ENCODE data around the gene TBC1D1.

TBC1D1 gene

GRCh38 chr4:38086849-38087226 is 196.0 kb downstream of the TBC1D1 start:
- Mint-ChIP-seq H3K27me3 (ENCODE audit: low read depth) (no peaks in the 10 kb centered on the region), H3K4me3 (no peak overlapping the region), H3K9me3 (no peaks in the 10 kb centered on the region), H3K36me3 (ENCODE audit: low read depth) (peaks cover 24% of the 10 kb centered on the region), H3K4me1 (ENCODE audit: low read depth) (peaks cover 13% of the 10 kb centered on the region), H3K27ac (no peak overlapping the region)

GRCh38 chr4:38088321-38088720 is 197.4 kb downstream of the TBC1D1 start:
- Mint-ChIP-seq H3K4me1 (ENCODE audit: low read depth) (peaks cover 15% of the 10 kb centered on the region), H3K4me3 (no peak overlapping the region), H3K27me3 (ENCODE audit: low read depth) (no peaks in the 10 kb centered on the region), H3K27ac (no peak overlapping the region), H3K9me3 (no peaks in the 10 kb centered on the region), H3K36me3 (ENCODE audit: low read depth) (peaks cover 25% of the 10 kb centered on the region)

GRCh38 chr4:38089961-38090360 is 199.1 kb downstream of the TBC1D1 start:
- H3K27ac Mint-ChIP-seq, result no peak overlapping the region
- peaks cover 26% of the 10 kb centered on the region for H3K36me3 Mint-ChIP-seq (ENCODE audit: low read depth)
- no peak overlapping the region for H3K4me3 Mint-ChIP-seq

GRCh38 chr4:38090455-38091246 is 199.8 kb downstream of the TBC1D1 start:
- peak overlapping the region; percentile 58 for H3K27ac Mint-ChIP-seq
- H3K36me3 Mint-ChIP-seq (ENCODE audit: low read depth), result peaks cover 31% of the 10 kb centered on the region
- H3K4me3 Mint-ChIP-seq, result no peak overlapping the region
- H3K9me3 Mint-ChIP-seq, result no peaks in the 10 kb centered on the region
- peaks cover 15% of the 10 kb centered on the region for H3K4me1 Mint-ChIP-seq (ENCODE audit: low read depth)
- H3K27me3 Mint-ChIP-seq (ENCODE audit: low read depth), result no peaks in the 10 kb centered on the region

More at GRCh38 chr4:38089961-38090360, 199.1 kb downstream of the TBC1D1 start:
- Mint-ChIP-seq H3K4me1 (ENCODE audit: low read depth) (peaks cover 15% of the 10 kb centered on the region), H3K27me3 (ENCODE audit: low read depth) (no peaks in the 10 kb centered on the region), H3K9me3 (no peaks in the 10 kb centered on the region)

- Mint-ChIP-seq H3K36me3 (ENCODE audit: low read depth) (peaks cover 36% of the 10 kb centered on the region), H3K4me1 (ENCODE audit: low read depth) (peaks cover 15% of the 10 kb centered on the region), H3K27ac (no peak overlapping the region), H3K27me3 (ENCODE audit: low read depth) (no peaks in the 10 kb centered on the region), H3K4me3 (no peak overlapping the region), H3K9me3 (no peaks in the 10 kb centered on the region)
Measured at GRCh38 chr4:38091636-38092035, 200.8 kb downstream of the TBC1D1 start.

GRCh38 chr4:38092701-38093100 is 201.8 kb downstream of the TBC1D1 start:
- H3K4me3 Mint-ChIP-seq, result no peak overlapping the region
- H3K36me3 Mint-ChIP-seq (ENCODE audit: low read depth), result peaks cover 35% of the 10 kb centered on the region
- no peak overlapping the region for H3K27ac Mint-ChIP-seq
- H3K4me1 Mint-ChIP-seq (ENCODE audit: low read depth), result peaks cover 15% of the 10 kb centered on the region
- H3K27me3 Mint-ChIP-seq (ENCODE audit: low read depth), result no peaks in the 10 kb centered on the region
- H3K9me3 Mint-ChIP-seq, result no peaks in the 10 kb centered on the region

- no peak overlapping the region for H3K27ac Mint-ChIP-seq
- no peaks in the 10 kb centered on the region for H3K9me3 Mint-ChIP-seq
- peaks cover 13% of the 10 kb centered on the region for H3K4me1 Mint-ChIP-seq (ENCODE audit: low read depth)
- no peaks in the 10 kb centered on the region for H3K27me3 Mint-ChIP-seq (ENCODE audit: low read depth)
- no peak overlapping the region for H3K4me3 Mint-ChIP-seq
- H3K36me3 Mint-ChIP-seq (ENCODE audit: low read depth), result peaks cover 42% of the 10 kb centered on the region
Measured at GRCh38 chr4:38094419-38094818, 203.5 kb downstream of the TBC1D1 start.

- H3K27ac Mint-ChIP-seq, result no peak overlapping the region
- H3K36me3 Mint-ChIP-seq (ENCODE audit: low read depth), result peaks cover 42% of the 10 kb centered on the region
- no peaks in the 10 kb centered on the region for H3K9me3 Mint-ChIP-seq
- peaks cover 13% of the 10 kb centered on the region for H3K4me1 Mint-ChIP-seq (ENCODE audit: low read depth)
- no peaks in the 10 kb centered on the region for H3K27me3 Mint-ChIP-seq (ENCODE audit: low read depth)
- H3K4me3 Mint-ChIP-seq, result no peak overlapping the region
Measured at GRCh38 chr4:38095691-38096090, 204.8 kb downstream of the TBC1D1 start.

GRCh38 chr4:38097818-38098217 is 206.9 kb downstream of the TBC1D1 start:
- H3K27ac Mint-ChIP-seq, result no peak overlapping the region
- peaks cover 5% of the 10 kb centered on the region for H3K4me1 Mint-ChIP-seq (ENCODE audit: low read depth)
- H3K36me3 Mint-ChIP-seq (ENCODE audit: low read depth), result peaks cover 36% of the 10 kb centered on the region
- no peak overlapping the region for H3K4me3 Mint-ChIP-seq
- H3K27me3 Mint-ChIP-seq (ENCODE audit: low read depth), result no peaks in the 10 kb centered on the region
- H3K9me3 Mint-ChIP-seq, result no peaks in the 10 kb centered on the region

- H3K36me3 Mint-ChIP-seq (ENCODE audit: low read depth), result peaks cover 35% of the 10 kb centered on the region
- H3K4me1 Mint-ChIP-seq (ENCODE audit: low read depth), result peaks cover 6% of the 10 kb centered on the region
- H3K9me3 Mint-ChIP-seq, result no peaks in the 10 kb centered on the region
- H3K27me3 Mint-ChIP-seq (ENCODE audit: low read depth), result no peaks in the 10 kb centered on the region
- H3K27ac Mint-ChIP-seq, result no peak overlapping the region
- no peak overlapping the region for H3K4me3 Mint-ChIP-seq
Measured at GRCh38 chr4:38099020-38099600, 208.2 kb downstream of the TBC1D1 start.

GRCh38 chr4:38099908-38100407 is 209.1 kb downstream of the TBC1D1 start:
- no peaks in the 10 kb centered on the region for H3K9me3 Mint-ChIP-seq
- peaks cover 7% of the 10 kb centered on the region for H3K4me1 Mint-ChIP-seq (ENCODE audit: low read depth)
- H3K27me3 Mint-ChIP-seq (ENCODE audit: low read depth), result no peaks in the 10 kb centered on the region
- H3K4me3 Mint-ChIP-seq, result no peak overlapping the region
- H3K27ac Mint-ChIP-seq, result peak overlapping the region; percentile 53
- peaks cover 35% of the 10 kb centered on the region for H3K36me3 Mint-ChIP-seq (ENCODE audit: low read depth)

- peaks cover 14% of the 10 kb centered on the region for H3K4me1 Mint-ChIP-seq (ENCODE audit: low read depth)
- H3K4me3 Mint-ChIP-seq, result no peak overlapping the region
- H3K27ac Mint-ChIP-seq, result no peak overlapping the region
- peaks cover 36% of the 10 kb centered on the region for H3K36me3 Mint-ChIP-seq (ENCODE audit: low read depth)
- H3K9me3 Mint-ChIP-seq, result no peaks in the 10 kb centered on the region
- no peaks in the 10 kb centered on the region for H3K27me3 Mint-ChIP-seq (ENCODE audit: low read depth)
Measured at GRCh38 chr4:38100474-38101255, 209.8 kb downstream of the TBC1D1 start.

GRCh38 chr4:38101563-38101962 is 210.7 kb downstream of the TBC1D1 start:
- peaks cover 23% of the 10 kb centered on the region for H3K4me1 Mint-ChIP-seq (ENCODE audit: low read depth)
- no peak overlapping the region for H3K27ac Mint-ChIP-seq
- H3K4me3 Mint-ChIP-seq, result no peak overlapping the region
- no peaks in the 10 kb centered on the region for H3K27me3 Mint-ChIP-seq (ENCODE audit: low read depth)
- peaks cover 32% of the 10 kb centered on the region for H3K36me3 Mint-ChIP-seq (ENCODE audit: low read depth)
- H3K9me3 Mint-ChIP-seq, result no peaks in the 10 kb centered on the region

- peaks cover 35% of the 10 kb centered on the region for H3K36me3 Mint-ChIP-seq (ENCODE audit: low read depth)
- peaks cover 29% of the 10 kb centered on the region for H3K4me1 Mint-ChIP-seq (ENCODE audit: low read depth)
- H3K27me3 Mint-ChIP-seq (ENCODE audit: low read depth), result no peaks in the 10 kb centered on the region
- no peak overlapping the region for H3K27ac Mint-ChIP-seq
- H3K9me3 Mint-ChIP-seq, result no peaks in the 10 kb centered on the region
- H3K4me3 Mint-ChIP-seq, result no peak overlapping the region
Measured at GRCh38 chr4:38102957-38103588, 212.2 kb downstream of the TBC1D1 start.

Measured in T-helper 1 cell treated with Interleukin-12 subunit alpha and Interleukin-12 subunit beta and Interleukin-4 antibody, amounts not matched to agents 30 μg/mL and 1 μg/mL, for 36 hours (primary cell).